ENCODE data around the gene NFAM1. TPM values are rescaled to one million over a fixed set of nuclear protein-coding genes. Genes with fewer than 3 reads are reported as not detected.
A peak's percentile ranks its signal among the peaks of the same experiment; 100 is the strongest.

Gene NFAM1
- total and polyA plus RNA-seq, 5 donors from 2014 or later, result 0.11 to 0.54 (median 0.12) TPM; not detected in 2

- Histone ChIP-seq H3K4me3 (ENCODE audit: low read depth, low read length) (peak overlapping the region; percentile 70), H3K4me1 (ENCODE audit: control insufficient read depth, insufficient read depth, low read length, poor library complexity, severe bottlenecking) (peaks cover 18% of the 10 kb centered on the region), H3K36me3 (ENCODE audit: control insufficient read depth, insufficient read depth, low read length) (no peaks in the 10 kb centered on the region), H3K27ac (ENCODE audit: insufficient read depth, low read length, poor library complexity, severe bottlenecking) (peak overlapping the region; percentile 73), H3K9me3 (ENCODE audit: control insufficient read depth in 2 of 2, low read length in 2 of 2) (no peaks in the 10 kb centered on the region), H3K27me3 (ENCODE audit: control insufficient read depth, insufficient read depth, low read length) (no peaks in the 10 kb centered on the region)
- no peaks in the 10 kb centered on the region for H3K36me3 Mint-ChIP-seq
- H3K9me3 Mint-ChIP-seq, result no peaks in the 10 kb centered on the region
- ATAC-seq (ENCODE audit: low read depth in 2 of 2) (peak; percentile 71 to 75), DNase-seq (peak; percentile 67 to 90 (median 83))
- peaks cover 4% of the 10 kb centered on the region for H3K27me3 Mint-ChIP-seq
- peak overlapping the region; percentile 95 to 96 (median 95) for H3K27ac Mint-ChIP-seq
- H3K4me1 Mint-ChIP-seq, result peaks cover 11 to 35% (median 17%) of the 10 kb centered on the region in 4 donors
- H3K4me3 Mint-ChIP-seq, result peak overlapping the region; percentile 84 to 89 (median 87)
Measured at GRCh38 chr22:42444077-42444904, 12.1 kb upstream of the NFAM1 start.

DNA sequence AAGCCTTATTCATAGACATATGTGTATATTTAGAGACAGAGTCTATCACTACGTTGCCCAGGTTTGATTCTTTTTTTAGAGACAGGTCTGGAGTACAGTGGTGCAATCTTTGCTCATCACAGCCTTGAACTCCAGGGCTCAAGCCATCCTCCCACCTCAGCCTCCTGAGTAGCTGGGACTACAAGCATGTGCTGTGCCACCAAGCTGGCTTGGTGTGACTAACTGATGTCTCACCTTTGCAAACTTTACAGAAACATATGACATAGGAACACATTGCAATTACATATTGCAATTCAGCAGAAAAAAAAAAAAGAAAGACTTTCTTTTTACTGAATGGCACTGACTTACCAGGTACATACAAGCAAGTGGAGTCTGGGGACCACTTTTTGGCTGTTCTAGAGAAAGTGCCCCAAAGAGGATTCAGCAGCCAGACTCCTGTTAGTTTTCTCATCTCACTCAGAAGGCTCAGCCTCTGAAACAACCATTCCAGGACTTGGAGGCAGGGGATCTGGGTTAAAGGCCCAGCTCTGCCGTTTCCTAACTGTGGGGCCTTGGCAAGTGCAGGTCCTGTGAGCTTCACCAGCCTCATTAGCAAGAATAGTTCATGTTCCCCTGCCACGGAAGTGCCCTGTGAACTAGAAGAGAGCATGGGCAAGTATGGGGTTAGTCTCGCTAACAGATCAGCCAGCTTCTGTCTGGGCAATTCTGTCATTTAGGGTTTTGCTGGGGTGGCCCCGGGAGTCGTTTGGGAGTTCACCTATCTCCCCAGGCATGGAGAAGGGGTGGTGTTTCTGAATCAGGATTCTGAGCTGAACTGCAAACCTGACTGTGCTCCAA lies 11.3 kb upstream of the NFAM1 start:
- ATAC-seq (ENCODE audit: low read depth in 2 of 2) (peak; percentile 18 to 29), DNase-seq (no peak)
- H3K4me1 ChIP-seq (ENCODE audit: control insufficient read depth, insufficient read depth, low read length, poor library complexity, severe bottlenecking), result peaks cover 18% of the 10 kb centered on the region
- no peaks in the 10 kb centered on the region for H3K36me3 ChIP-seq (ENCODE audit: control insufficient read depth, insufficient read depth, low read length)
- Mint-ChIP-seq H3K36me3 (no peaks in the 10 kb centered on the region), H3K9me3 (no peaks in the 10 kb centered on the region), H3K4me1 (peaks cover 11 to 39% (median 17%) of the 10 kb centered on the region in 4 donors), H3K27me3 (peaks cover 2% of the 10 kb centered on the region), H3K27ac (peak overlapping the region; percentile 95 to 96 (median 95)), H3K4me3 (peak overlapping the region; percentile 84 to 89 (median 87))
- H3K9me3 ChIP-seq (ENCODE audit: control insufficient read depth in 2 of 2, low read length in 2 of 2), result no peaks in the 10 kb centered on the region
- H3K4me3 ChIP-seq (ENCODE audit: low read depth, low read length), result peak overlapping the region; percentile 70
- H3K27ac ChIP-seq (ENCODE audit: insufficient read depth, low read length, poor library complexity, severe bottlenecking), result peak overlapping the region; percentile 73
- H3K27me3 ChIP-seq (ENCODE audit: control insufficient read depth, insufficient read depth, low read length), result no peaks in the 10 kb centered on the region

GRCh38 chr22:42442748-42443147 lies 10.5 kb upstream of the NFAM1 start:
- Histone ChIP-seq H3K4me1 (ENCODE audit: control insufficient read depth, insufficient read depth, low read length, poor library complexity, severe bottlenecking) (peaks cover 24% of the 10 kb centered on the region), H3K36me3 (ENCODE audit: control insufficient read depth, insufficient read depth, low read length) (no peaks in the 10 kb centered on the region), H3K4me3 (ENCODE audit: low read depth, low read length) (no peak overlapping the region), H3K27me3 (ENCODE audit: control insufficient read depth, insufficient read depth, low read length) (no peaks in the 10 kb centered on the region), H3K9me3 (ENCODE audit: control insufficient read depth in 2 of 2, low read length in 2 of 2) (no peaks in the 10 kb centered on the region), H3K27ac (ENCODE audit: insufficient read depth, low read length, poor library complexity, severe bottlenecking) (peak overlapping the region; percentile 73)
- H3K27me3 Mint-ChIP-seq, result no peaks in the 10 kb centered on the region
- no peak for DNase-seq
- no peak for ATAC-seq (ENCODE audit: low read depth in 2 of 2)
- peaks cover 11 to 41% (median 17%) of the 10 kb centered on the region in 4 donors for H3K4me1 Mint-ChIP-seq
- H3K36me3 Mint-ChIP-seq, result no peaks in the 10 kb centered on the region
- no peaks in the 10 kb centered on the region for H3K9me3 Mint-ChIP-seq
- H3K4me3 Mint-ChIP-seq, result peak overlapping the region in 2 of 4 donors; percentile 9 to 56
- H3K27ac Mint-ChIP-seq, result peak overlapping the region in 2 of 3 donors; percentile 55 to 95

DNA sequence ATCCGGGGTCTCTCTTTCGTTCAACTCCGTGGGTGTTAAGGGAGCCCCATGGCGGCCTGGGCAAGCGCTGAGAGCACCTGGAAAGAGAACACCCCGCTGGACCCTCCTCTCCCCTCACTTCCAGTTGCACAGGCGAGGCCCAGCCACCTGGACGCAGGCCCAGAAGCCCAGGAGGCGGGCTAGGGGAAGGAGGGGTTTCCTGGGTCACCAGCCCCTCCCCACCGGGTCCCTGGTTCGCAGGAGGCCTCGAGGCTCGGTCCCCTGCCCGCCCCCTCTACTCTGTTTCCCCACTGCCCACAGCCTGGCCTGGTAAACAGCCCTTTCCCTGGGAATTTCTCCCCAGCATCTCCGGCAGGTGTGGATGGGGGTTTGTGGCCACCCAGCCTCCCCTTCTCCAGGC lies 8.5 kb upstream of the NFAM1 start:
- Histone ChIP-seq H3K27me3 (ENCODE audit: control insufficient read depth, insufficient read depth, low read length) (no peaks in the 10 kb centered on the region), H3K4me1 (ENCODE audit: control insufficient read depth, insufficient read depth, low read length, poor library complexity, severe bottlenecking) (peaks cover 31% of the 10 kb centered on the region), H3K36me3 (ENCODE audit: control insufficient read depth, insufficient read depth, low read length) (no peaks in the 10 kb centered on the region), H3K27ac (ENCODE audit: insufficient read depth, low read length, poor library complexity, severe bottlenecking) (no peak overlapping the region), H3K4me3 (ENCODE audit: low read depth, low read length) (no peak overlapping the region), H3K9me3 (ENCODE audit: control insufficient read depth in 2 of 2, low read length in 2 of 2) (no peaks in the 10 kb centered on the region)
- Mint-ChIP-seq H3K4me3 (no peak overlapping the region), H3K27me3 (peaks cover 4% of the 10 kb centered on the region), H3K4me1 (peaks cover 11 to 49% (median 19%) of the 10 kb centered on the region in 4 donors), H3K27ac (no peak overlapping the region), H3K36me3 (no peaks in the 10 kb centered on the region), H3K9me3 (no peaks in the 10 kb centered on the region)
- no peak for ATAC-seq (ENCODE audit: low read depth in 2 of 2)
- no peak for DNase-seq

DNA sequence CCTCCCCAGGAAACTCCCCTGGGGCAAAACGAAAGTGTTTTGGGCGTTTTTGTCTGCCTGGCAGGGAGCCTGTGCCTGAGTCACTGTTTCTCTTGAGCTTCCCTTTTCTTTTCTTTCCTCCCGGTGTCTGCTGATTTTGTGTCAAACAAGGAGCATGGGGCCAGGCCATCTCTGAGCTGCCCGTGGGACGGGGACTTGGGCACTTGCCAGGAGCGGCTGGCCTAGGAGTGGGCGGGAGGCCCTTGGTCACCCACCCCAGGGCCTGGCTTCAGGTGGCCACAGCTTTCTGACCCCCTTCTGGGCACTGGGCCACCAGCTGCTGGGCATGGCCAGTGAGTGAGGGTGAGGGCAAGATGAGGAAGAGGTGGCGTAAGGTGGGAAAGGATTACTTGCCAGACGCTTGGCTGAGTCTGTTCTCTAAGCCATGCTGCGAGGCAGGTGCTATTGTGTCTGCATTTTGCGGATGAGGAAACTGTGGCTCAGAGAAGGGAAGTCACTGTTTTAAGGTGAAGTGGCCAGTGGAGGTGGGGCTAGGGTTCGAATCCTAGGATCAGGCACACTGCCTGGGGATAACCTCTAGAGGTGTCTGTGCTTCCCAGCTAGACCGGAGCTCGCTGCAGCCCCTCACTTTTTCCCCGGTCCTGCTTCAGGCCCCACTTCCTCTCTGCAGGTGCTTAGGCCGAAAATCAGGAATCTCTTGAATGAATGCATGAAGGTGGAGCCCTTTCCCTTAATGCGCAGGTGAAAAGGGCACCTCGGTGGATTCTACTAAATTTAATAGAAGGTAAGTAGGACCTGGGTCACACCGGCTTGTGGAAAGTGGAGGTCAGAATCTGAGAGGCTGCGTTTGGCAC lies 7.8 kb upstream of the NFAM1 start:
- H3K27me3 Mint-ChIP-seq, result peaks cover 4% of the 10 kb centered on the region
- Histone ChIP-seq H3K36me3 (ENCODE audit: control insufficient read depth, insufficient read depth, low read length) (no peaks in the 10 kb centered on the region), H3K9me3 (ENCODE audit: control insufficient read depth in 2 of 2, low read length in 2 of 2) (no peaks in the 10 kb centered on the region), H3K27ac (ENCODE audit: insufficient read depth, low read length, poor library complexity, severe bottlenecking) (no peak overlapping the region), H3K4me1 (ENCODE audit: control insufficient read depth, insufficient read depth, low read length, poor library complexity, severe bottlenecking) (peaks cover 29% of the 10 kb centered on the region), H3K27me3 (ENCODE audit: control insufficient read depth, insufficient read depth, low read length) (no peaks in the 10 kb centered on the region), H3K4me3 (ENCODE audit: low read depth, low read length) (no peak overlapping the region)
- peak overlapping the region in 1 of 3 donors; percentile 62 for H3K27ac Mint-ChIP-seq
- peaks cover 10 to 48% (median 18%) of the 10 kb centered on the region in 4 donors for H3K4me1 Mint-ChIP-seq
- DNase-seq, result peak in 1 of 3 donors; percentile 20
- H3K9me3 Mint-ChIP-seq, result no peaks in the 10 kb centered on the region
- peak overlapping the region in 3 of 4 donors; percentile 27 to 60 (median 48) for H3K4me3 Mint-ChIP-seq
- ATAC-seq (ENCODE audit: low read depth in 2 of 2), result no peak
- no peaks in the 10 kb centered on the region for H3K36me3 Mint-ChIP-seq

DNA sequence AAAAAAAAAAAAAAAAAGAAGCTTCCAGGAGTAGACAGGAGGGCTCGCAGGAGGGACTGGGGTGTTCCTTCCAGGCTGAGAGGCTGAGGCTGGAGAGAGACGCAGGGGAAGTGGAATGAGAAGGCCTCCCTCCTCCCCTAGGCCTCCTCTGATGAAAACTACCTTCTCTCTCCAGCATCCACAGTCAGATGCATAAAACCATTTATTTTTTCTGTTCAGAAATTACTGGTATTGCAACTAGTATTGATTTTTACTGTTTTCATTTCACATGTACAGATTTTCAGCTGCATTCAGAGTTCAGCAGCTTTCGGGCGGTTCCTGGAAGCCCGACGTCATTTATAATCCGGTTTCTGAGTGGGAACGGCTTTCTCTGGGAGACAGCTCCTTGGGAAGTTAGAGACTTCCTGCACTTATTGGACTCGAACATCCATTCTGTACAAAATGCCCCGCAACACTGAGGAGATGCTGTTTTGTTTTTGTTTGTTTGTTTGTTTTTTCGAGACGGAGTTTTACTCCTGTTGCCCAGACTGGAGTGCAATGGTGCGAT lies 6.9 kb upstream of the NFAM1 start:
- H3K27ac ChIP-seq (ENCODE audit: insufficient read depth, low read length, poor library complexity, severe bottlenecking), result no peak overlapping the region
- H3K27ac Mint-ChIP-seq, result peak overlapping the region in 1 of 3 donors; percentile 58
- peaks cover 3 to 38% (median 9%) of the 10 kb centered on the region in 4 donors for H3K4me1 Mint-ChIP-seq
- no peak overlapping the region for H3K4me3 ChIP-seq (ENCODE audit: low read depth, low read length)
- no peaks in the 10 kb centered on the region for H3K36me3 Mint-ChIP-seq
- H3K4me3 Mint-ChIP-seq, result peak overlapping the region in 2 of 4 donors; percentile 60 to 68
- no peak for DNase-seq
- H3K4me1 ChIP-seq (ENCODE audit: control insufficient read depth, insufficient read depth, low read length, poor library complexity, severe bottlenecking), result peaks cover 19% of the 10 kb centered on the region
- H3K9me3 Mint-ChIP-seq, result no peaks in the 10 kb centered on the region
- ATAC-seq (ENCODE audit: low read depth in 2 of 2), result no peak
- no peaks in the 10 kb centered on the region for H3K9me3 ChIP-seq (ENCODE audit: control insufficient read depth in 2 of 2, low read length in 2 of 2)
- peaks cover 6% of the 10 kb centered on the region for H3K27me3 Mint-ChIP-seq
- H3K27me3 ChIP-seq (ENCODE audit: control insufficient read depth, insufficient read depth, low read length), result no peaks in the 10 kb centered on the region
- no peaks in the 10 kb centered on the region for H3K36me3 ChIP-seq (ENCODE audit: control insufficient read depth, insufficient read depth, low read length)

GRCh38 chr22:42438293-42438650 lies 6.1 kb upstream of the NFAM1 start:
- Histone ChIP-seq H3K27me3 (ENCODE audit: control insufficient read depth, insufficient read depth, low read length) (no peaks in the 10 kb centered on the region), H3K27ac (ENCODE audit: insufficient read depth, low read length, poor library complexity, severe bottlenecking) (no peak overlapping the region), H3K36me3 (ENCODE audit: control insufficient read depth, insufficient read depth, low read length) (no peaks in the 10 kb centered on the region), H3K4me1 (ENCODE audit: control insufficient read depth, insufficient read depth, low read length, poor library complexity, severe bottlenecking) (peaks cover 13% of the 10 kb centered on the region), H3K4me3 (ENCODE audit: low read depth, low read length) (no peak overlapping the region), H3K9me3 (ENCODE audit: control insufficient read depth in 2 of 2, low read length in 2 of 2) (no peaks in the 10 kb centered on the region)
- H3K9me3 Mint-ChIP-seq, result no peaks in the 10 kb centered on the region
- ATAC-seq (ENCODE audit: low read depth in 2 of 2) (no peak), DNase-seq (no peak)
- H3K4me3 Mint-ChIP-seq, result peak overlapping the region in 2 of 4 donors; percentile 51 to 79
- peaks cover 0 to 30% (median 4%) of the 10 kb centered on the region in 4 donors for H3K4me1 Mint-ChIP-seq
- H3K36me3 Mint-ChIP-seq, result no peaks in the 10 kb centered on the region
- no peak overlapping the region for H3K27ac Mint-ChIP-seq
- peaks cover 10% of the 10 kb centered on the region for H3K27me3 Mint-ChIP-seq

All from CD4-positive, CD25-positive, alpha-beta regulatory T cell (primary cell).